HuH-7 (cell line): ENCODE data around the gene PERM1.
"Not testable (repeated sequence)": the region's sequence is repeated elsewhere in the genome, so short reads cannot be mapped to it uniquely, and the experiment has no call there.

Experiments
- DNase-seq: peaks from one replicate; pipeline ENCODE4 v3.0.0; 2011; ENCODE audit warnings: low spot score

Gene PERM1

DNA sequence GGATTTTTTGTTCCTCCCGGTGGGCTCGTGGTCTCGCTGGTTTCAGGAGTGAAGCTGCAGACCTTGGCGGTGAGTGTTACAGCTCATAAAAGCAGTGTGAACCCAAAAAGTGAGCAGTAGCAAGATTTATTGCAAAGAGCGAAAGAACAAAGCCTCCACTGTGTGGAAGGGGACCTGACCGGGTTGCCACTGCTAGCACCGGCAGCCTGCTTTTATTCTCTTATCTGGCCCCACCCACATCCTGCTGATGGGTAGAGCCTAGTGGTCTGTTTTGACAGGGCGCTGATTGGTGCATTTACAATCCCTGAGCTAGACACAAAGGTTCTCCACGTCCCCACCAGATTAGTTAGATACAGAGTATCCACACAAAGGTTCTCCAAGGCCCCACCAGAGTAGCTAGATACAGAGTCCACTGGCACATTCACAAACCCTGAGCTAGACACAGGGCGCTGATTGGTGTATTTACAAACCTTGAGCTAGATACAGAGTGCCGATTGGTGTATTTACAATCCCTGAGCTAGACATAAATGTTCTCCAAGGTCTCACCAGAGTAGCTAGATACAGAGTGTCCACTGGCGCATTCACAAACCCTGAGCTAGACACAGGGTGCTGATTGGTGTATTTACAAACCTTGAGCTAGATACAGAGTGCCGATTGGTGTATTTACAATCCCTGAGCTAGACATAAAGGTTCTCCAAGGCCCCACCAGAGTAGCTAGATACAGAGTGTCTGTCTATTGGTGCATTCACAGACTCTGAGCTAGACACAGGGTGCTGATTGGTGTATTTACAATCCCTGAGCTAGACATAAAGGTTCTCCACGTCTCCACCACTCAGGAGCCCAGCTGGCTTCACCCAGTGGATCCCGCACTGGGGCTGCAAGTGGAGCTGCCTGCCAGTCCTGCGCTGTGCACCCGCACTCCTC is 35.8 kb upstream of the PERM1 start:
- DNase-seq: not testable (repeated sequence)

DNA sequence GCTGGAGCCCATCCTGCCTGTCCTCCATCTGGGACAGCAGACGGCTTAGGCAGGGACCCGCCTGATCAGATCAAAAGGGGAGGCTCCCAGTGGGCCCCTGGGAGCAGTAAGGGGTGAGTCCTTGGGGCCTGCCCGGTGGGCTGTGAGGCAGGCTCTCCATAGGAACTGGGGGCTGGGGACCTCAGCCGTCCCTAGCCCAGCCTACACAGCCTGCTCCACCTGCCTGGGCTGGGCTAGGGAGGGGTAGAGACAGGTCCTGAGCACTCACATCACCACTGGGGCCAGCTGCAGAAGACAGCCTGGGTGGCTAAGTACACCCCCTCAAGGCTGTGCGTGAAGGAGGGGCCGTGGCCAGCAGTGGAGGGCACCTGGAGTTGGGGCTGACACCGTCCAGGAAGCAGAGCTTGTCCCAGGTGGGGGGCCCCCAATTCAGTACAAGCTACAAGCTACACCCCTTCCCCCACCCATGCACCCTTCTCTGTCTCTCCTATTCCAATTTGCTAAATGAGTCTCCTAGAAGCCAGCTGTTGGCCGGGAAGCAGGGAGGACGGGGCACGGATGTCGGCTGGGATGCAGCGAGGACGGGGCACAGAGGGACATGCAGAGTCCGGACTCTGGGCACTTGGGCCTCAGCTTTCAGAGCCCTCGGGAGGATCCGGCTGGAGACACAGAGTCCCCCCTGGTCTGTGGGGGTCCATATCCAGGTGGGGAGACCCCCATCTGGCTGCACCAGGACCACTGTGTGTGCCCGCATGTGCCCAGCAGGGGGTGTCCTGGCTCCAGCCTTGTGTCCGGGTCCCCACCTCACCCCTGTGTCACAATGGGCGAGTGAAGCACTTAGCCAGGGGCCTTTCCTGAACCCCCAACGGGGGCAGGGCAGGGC is 33.1 kb upstream of the PERM1 start:
- DNase-seq: no peak

- no peak for DNase-seq
Observed at GRCh38 chr1:1013922-1014648, 32.2 kb upstream of the PERM1 start.

- peak; percentile 71 for DNase-seq
Observed at GRCh38 chr1:1013105-1013921, 31.4 kb upstream of the PERM1 start, which contains the start of gene ISG15. ISG15 (plus strand) TSS chr1:1013497; CDS start chr1:1013574, 77 bp downstream.

GRCh38 chr1:1012736-1013104 is 30.8 kb upstream of the PERM1 start:
- not testable (repeated sequence) for DNase-seq

GRCh38 chr1:1011396-1011949 is 29.6 kb upstream of the PERM1 start:
- DNase-seq: no peak

DNA sequence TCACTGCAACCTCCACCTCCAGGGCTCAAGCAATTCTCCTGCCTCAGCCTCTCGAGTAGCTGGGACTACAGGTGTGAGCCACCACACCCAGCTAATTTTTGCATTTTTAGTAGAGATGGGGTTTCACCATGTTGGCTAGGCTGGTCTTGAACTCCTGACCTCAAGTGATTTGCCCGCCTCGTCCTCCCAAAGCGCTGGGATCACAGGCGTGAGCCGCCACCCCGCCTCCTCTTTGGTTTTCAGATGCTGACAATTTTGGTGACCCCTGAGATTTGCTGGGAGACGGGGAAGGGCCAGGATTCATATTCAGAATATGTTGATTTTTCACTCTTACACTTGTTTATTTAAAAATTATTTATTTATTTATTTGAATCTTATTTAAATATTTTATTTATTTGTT is 28.2 kb upstream of the PERM1 start:
- not testable (repeated sequence) for DNase-seq

- peak; percentile 80 for DNase-seq
Observed at GRCh38 chr1:1006305-1007159, 24.6 kb upstream of the PERM1 start.

DNA sequence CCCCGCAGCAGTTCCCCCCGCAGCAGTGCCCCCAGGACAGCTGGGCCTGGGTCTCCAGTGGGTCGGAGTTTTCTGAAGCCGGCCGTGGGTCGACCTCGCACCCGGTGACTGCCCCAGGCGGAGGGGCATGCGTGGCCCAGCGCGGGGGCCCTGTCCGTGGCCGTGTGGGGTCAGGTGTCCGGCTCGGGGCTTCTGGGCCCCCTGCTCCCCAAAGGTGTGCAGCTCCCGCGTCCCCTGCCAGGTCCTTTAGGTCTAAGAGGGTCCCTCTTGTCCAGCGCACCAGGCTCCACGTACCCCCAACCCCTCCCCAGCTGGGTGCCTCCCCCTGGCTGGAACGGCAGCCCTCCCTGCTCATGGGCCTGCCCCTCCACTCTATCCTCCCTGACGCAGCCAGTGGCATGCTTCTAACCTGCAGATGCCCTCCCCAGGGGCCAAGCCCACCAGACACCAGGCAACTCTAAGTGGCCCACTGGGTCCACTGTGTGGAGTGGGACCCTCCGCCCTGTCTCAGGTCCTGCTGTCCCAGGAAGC is 23.9 kb upstream of the PERM1 start:
- no peak for DNase-seq

DNA sequence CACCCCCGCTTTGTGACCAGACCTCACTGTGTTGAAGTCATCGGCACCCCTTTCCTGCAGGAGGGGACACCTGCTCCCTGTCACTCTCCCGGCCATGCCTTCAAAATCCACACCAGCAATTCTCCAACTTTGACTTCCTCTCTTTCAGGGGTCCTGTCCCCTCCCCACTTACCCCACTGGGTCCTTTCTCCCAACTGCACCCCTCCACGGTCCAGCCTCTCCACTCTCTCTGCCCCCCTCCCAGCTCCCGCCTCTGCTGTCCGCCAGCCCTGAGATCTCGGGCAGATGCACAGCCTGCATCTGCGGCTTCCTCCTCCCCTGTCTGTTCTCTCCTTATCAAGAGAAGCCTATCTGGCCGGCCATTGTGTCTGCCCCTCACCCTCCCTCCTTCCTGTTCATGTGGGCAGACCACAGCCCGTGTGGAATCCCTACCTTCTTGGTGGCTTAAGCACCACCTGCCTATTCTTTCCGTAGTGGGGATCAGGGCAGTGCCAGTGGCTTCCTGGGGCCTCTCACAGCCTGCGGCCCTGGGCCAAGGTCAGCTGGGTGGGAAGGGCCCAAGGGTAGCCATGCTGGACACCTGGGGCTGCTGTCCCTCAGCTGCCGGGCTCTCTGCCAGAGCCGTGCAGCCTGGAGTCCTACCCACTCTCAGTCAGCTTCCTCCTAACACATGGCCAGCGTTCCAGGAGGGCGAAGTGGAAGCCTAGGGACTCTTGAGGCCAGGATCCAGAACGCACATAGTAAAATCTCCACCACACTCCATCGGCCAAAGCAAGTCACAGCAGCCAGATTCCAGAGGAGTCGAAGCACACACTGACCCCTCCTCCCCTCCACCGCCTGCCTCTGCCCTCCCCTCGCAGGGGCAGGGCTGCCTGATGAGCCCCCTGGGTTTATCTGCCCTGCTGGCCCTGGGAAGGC is 23.1 kb upstream of the PERM1 start:
- no peak for DNase-seq

DNA sequence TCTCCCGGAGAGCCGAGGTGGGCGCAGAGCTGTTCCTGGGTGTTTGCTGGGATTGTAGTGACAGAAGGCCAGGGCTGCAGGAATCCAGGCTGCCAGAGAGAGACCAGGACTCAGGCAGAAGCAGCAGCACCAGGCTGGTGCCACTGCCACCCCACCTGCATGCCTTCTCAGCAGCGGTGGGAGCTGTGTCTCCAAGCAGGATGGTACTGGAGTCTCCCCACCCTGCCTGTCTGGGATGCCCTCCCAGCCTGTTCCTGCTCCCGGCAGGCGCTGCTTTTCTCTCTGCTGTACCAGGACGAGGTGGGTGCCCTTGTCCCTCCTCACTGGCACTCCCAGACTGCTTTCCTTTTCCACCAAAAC is 22.5 kb upstream of the PERM1 start:
- no peak for DNase-seq

DNA sequence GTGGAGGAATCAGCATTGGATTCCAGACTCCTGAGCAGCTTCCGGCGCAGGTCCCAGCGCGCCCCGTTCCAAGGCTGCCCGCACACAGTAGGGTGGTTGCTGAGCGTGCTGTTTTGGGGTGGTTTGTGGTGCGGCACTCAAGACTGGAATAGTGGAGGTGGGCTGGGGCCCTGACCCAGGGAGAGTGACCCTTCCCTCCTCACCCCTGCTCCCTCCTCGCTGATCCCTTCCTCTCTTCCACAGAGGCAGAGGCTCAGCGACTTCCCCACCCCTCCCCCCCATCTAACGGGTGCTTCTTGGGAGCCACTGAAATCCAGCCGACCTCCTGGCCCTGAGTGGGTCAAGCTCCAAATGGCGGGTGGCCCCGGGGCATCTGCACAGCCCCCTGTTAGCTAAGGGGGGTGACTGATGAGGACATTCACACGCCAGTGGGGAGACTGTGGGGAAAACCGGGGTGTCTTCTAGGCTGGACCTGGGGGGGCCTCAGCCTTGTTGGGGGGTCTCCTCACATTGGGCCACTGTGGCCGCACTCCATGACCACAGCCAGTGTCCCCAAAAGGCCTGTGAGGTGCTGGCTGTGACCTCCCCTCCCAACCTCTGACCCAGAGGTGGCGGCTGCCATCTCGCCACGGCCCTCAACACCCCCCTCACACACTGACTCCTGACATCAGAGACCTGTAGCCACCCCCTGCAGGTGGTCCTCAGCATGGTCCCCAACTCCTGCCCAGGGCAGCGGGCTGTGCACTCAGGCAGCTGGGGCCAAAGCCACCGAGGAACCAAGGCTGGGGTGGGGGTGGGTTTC is 21.9 kb upstream of the PERM1 start:
- no peak for DNase-seq

DNA sequence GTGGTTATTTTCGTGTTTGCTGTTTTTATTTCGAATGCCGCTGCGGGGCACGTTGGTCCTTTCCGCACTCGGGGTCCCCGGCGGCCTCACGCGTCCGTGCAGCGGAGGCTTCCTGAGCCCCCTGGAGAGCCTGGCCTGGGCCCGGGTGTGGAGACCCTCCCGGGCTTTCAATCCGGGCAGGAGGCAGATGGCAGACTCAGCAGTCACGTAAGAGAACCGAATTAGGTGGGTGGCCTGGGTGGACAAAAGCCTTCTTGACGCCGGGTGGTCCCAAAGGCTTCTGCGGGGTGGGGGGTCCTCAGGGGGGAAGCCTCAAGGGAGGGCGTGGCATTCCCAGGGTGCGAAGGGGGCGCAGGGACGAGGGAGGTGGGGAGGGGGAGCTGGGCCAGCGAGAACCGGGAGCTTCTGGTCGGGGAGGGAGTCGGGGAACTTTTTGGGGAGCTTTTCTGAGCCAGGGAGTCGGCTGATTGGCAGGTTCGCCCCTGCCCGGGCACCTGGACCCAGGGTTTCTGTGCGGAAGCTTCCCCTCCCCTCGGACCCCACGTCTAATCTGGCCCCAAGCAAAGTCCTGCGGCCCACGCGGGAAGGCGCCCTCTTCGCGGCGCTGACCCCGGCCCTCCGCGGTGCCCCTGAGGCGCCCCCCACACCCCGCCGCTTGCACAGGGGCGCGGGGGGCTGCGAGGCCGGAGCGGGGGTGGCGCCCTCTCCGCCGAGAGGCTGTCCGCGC is 19.3 kb upstream of the PERM1 start:
- DNase-seq: no peak

DNA sequence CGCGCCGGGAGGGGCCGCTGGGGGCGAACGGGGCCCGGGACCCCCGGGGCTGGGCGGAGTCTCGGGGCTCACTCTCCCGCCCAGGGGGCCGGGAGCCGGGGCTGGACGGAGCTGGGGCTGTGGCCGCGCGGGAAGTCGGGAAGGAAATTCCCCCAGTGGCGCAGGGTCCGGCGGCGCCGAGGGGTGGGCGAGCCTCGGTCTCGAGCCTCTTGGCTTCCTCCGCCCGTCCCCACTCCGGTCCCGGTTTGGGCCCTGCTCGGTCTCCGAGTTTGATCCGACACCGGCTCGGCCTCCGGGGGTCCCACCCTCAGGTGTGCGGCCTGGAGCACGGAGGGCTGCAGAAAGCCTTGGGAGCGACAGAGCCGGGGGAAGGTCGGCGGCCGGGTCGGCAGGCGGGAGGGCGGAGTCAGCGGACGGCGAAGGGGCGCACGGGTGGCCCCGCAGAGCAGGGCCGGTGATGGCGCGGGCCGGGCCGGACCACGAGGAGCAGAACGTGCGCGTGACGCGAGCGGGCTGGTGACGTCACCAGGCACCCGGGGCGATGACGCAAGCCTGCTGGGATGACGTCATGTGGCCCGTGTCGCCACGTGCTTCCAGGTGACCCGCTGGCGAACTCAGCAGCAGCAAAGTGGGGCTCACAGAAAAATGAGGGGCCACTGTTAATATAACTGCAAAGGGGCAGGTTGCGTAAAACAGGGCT is 18.6 kb upstream of the PERM1 start:
- DNase-seq: peak; percentile 94

DNA sequence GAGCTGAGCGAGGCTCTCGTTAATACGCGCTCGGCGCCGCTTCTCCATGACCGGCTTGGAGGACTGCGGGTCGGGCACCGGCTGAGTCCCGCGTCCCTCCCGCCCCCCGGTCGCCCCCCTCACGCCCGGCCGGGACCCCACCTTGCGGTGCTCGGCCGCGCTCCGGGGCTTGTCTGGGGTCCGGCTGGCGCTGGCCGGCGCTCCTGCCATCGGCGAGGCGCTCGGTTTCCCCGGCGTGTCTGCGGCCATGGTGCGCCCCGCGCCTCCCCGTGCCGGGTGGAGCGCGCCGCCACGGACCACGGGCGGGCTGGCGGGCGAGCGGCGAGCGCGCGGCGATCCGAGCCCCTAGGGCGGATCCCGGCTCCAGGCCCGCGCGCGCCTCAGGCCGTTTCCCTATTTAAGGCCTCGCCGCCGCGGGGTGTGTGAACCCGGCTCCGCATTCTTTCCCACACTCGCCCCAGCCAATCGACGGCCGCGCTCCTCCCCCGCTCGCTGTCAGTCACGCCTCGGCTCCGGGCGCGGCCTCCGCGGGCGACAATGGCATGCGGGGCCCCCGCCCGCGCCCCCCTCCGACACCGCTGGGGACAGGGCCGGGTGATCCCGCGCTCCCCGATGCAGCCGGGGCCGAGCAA is 17.9 kb upstream of the PERM1 start, which contains the start of gene HES4:
TSS of gene HES4 (minus strand) at position 373 of the 632 bp plus-strand sequence. CDS start at position 249, 124 bp downstream.
- peak; percentile 91 for DNase-seq
